Gastroesophageal sphincter (tissue), 4 donors: ENCODE results near the gene PTPRN2. TPM values are rescaled to one million over a fixed set of nuclear protein-coding genes. Genes with fewer than 3 reads are reported as not detected.

Experiments used
- ATAC-seq: fragments of 150-250 bp; one replicate; pipeline ENCODE4 v1.9.1; 2016; ENCODE audit warnings: mild to moderate bottlenecking, moderate library complexity
- H3K27ac ChIP-seq, 4 donors: fragments of 200-600 bp; sonication (generic) in 3 of 4; 1 replicate in 3 of 4; 2 replicates in 1 of 4; pipeline ENCODE4 v1.5.1; 2016 to 2019
- H3K27me3 ChIP-seq: fragments of 200-600 bp; sonication (generic); one replicate; pipeline ENCODE4 v1.5.1; 2019
- H3K36me3 ChIP-seq, 2 donors: fragments of 200-600 bp; sonication (generic); one replicate each; pipeline ENCODE4 v1.5.1; 2019; ENCODE audit warnings: control low read depth in 1 of 2
- H3K4me1 ChIP-seq, 3 donors: fragments of 200-600 bp; sonication (generic); 1 replicate in 2 of 3; 2 replicates in 1 of 3; pipeline ENCODE4 v1.5.1; 2016 to 2019; ENCODE audit warnings: control low read depth in 2 of 3
- H3K4me3 ChIP-seq, 2 donors: fragments of 200-600 bp; sonication (generic); one replicate each; pipeline ENCODE4 v1.5.1; 2019; ENCODE audit warnings: mild to moderate bottlenecking in 1 of 2, moderate library complexity in 1 of 2
- H3K9me3 ChIP-seq, 3 donors: fragments of 200-600 bp; sonication (generic); one replicate each; pipeline ENCODE4 v1.5.1; 2017 to 2019; ENCODE audit warnings: control low read depth in 2 of 3
- CTCF ChIP-seq, 4 experiments: fragments of 200-600 bp in 2 of 4; fragments of 450-650 bp in 2 of 4; sonication (generic) in 1 of 4; IDR thresholded peaks; one replicate each; pipeline ENCODE4 v1.5.1; 2017 to 2019; ENCODE audit warnings: antibody characterized with exemption in 4 of 4, mild to moderate bottlenecking in 2 of 4, moderate library complexity in 2 of 4
- EP300 ChIP-seq: sonication (generic); formaldehyde crosslinking; IDR thresholded peaks from one replicate; pipeline ENCODE4 v1.6.1; 2017; ENCODE audit warnings: antibody characterized with exemption, mild to moderate bottlenecking
- POLR2A ChIP-seq, 2 donors: fragments of 450-650 bp; IDR thresholded peaks; one replicate each; pipeline ENCODE4 v1.6.1; 2017; ENCODE audit warnings: antibody characterized with exemption in 2 of 2, mild to moderate bottlenecking in 2 of 2, moderate library complexity in 1 of 2
- POLR2AphosphoS5 ChIP-seq: sonication (generic); formaldehyde crosslinking; IDR thresholded peaks from one replicate; pipeline ENCODE4 v1.6.1; 2017; ENCODE audit warnings: antibody characterized with exemption
- WGBS, 2 donors: methylation state at CpG; one replicate each; pipeline ENCODE4 v1.1.5; 2018; ENCODE audit warnings: low coverage in 1 of 2; 5-methylcytosine and 5-hydroxymethylcytosine counted together
- total RNA-seq, 4 donors: library from RNA; depleted of rRNA; stranded (reverse); fragments of >200 nt; gene quantifications; one replicate each; pipeline ENCODE4 v1.1.0, GENCODE V29; 2016

PTPRN2 gene
- total RNA-seq, 4 donors from 2014 or later: 1.7 to 4.7 (median 3.3) TPM

- Histone ChIP-seq H3K9me3 (no peaks in the 10 kb centered on the region), H3K27ac (no peak overlapping the region), H3K27me3 (peaks cover 29% of the 10 kb centered on the region), H3K4me1 (no peaks in the 10 kb centered on the region), H3K36me3 (no peaks in the 10 kb centered on the region), H3K4me3 (no peak overlapping the region)
- TF ChIP-seq CTCF (IDR thresholded peaks at IDR 0.05) (no peak), POLR2AphosphoS5 (no peak), POLR2A (IDR thresholded peaks at IDR 0.05) (no peak), EP300 (no peak)
- ATAC-seq: no peak
- 76% methylated on average over 9 of the region's 13 CpGs; no CpG with 5 or more reads in 1 of the 2 donors for WGBS, 2 donors
Measured at GRCh38 chr7:157989589-157989988, 598.0 kb downstream of the PTPRN2 start.

GRCh38 chr7:157987906-157988305 is 599.7 kb downstream of the PTPRN2 start:
- 0 to 77% methylated on average over 1 to 3 of the region's 10 CpGs for WGBS, 2 donors
- Histone ChIP-seq H3K4me3 (no peak overlapping the region), H3K36me3 (no peaks in the 10 kb centered on the region), H3K27ac (no peak overlapping the region), H3K4me1 (no peaks in the 10 kb centered on the region), H3K27me3 (peaks cover 39% of the 10 kb centered on the region), H3K9me3 (no peaks in the 10 kb centered on the region)
- ATAC-seq: no peak
- no peak for TF ChIP-seq EP300
- TF ChIP-seq POLR2AphosphoS5: no peak
- no peak for TF ChIP-seq POLR2A (IDR thresholded peaks at IDR 0.05)
- no peak for TF ChIP-seq CTCF (IDR thresholded peaks at IDR 0.05)

GRCh38 chr7:157986051-157986450 is 601.6 kb downstream of the PTPRN2 start:
- Histone ChIP-seq H3K4me1 (no peaks in the 10 kb centered on the region), H3K27ac (no peak overlapping the region), H3K27me3 (peaks cover 50% of the 10 kb centered on the region), H3K4me3 (no peak overlapping the region), H3K36me3 (no peaks in the 10 kb centered on the region), H3K9me3 (no peaks in the 10 kb centered on the region)
- no peak for ATAC-seq
- 80 to 86% methylated on average over 1 to 9 of the region's 12 CpGs for WGBS, 2 donors
- no peak for TF ChIP-seq POLR2A (IDR thresholded peaks at IDR 0.05)

- H3K27ac ChIP-seq: no peak overlapping the region
- no peaks in the 10 kb centered on the region for H3K4me1 ChIP-seq
- ATAC-seq: no peak
- WGBS, 2 donors: 67 to 83% methylated on average over 1 to 11 of the region's 15 CpGs
- no peaks in the 10 kb centered on the region for H3K36me3 ChIP-seq
- H3K9me3 ChIP-seq: no peaks in the 10 kb centered on the region
- TF ChIP-seq EP300 (no peak), CTCF (IDR thresholded peaks at IDR 0.05) (no peak), POLR2A (IDR thresholded peaks at IDR 0.05) (no peak), POLR2AphosphoS5 (no peak)
- H3K4me3 ChIP-seq: no peak overlapping the region
- peaks cover 50% of the 10 kb centered on the region for H3K27me3 ChIP-seq
Measured at GRCh38 chr7:157985636-157986035, 602.0 kb downstream of the PTPRN2 start.

GRCh38 chr7:157984423-157985163 is 603.0 kb downstream of the PTPRN2 start:
- no peaks in the 10 kb centered on the region for H3K36me3 ChIP-seq
- no peak overlapping the region for H3K27ac ChIP-seq
- 85 to 87% methylated on average over 4 to 8 of the region's 25 CpGs for WGBS, 2 donors
- no peaks in the 10 kb centered on the region for H3K9me3 ChIP-seq
- TF ChIP-seq CTCF (IDR thresholded peaks at IDR 0.05) (no peak), POLR2A (IDR thresholded peaks at IDR 0.05) (no peak), EP300 (no peak), POLR2AphosphoS5 (no peak)
- peaks cover 43% of the 10 kb centered on the region for H3K27me3 ChIP-seq
- no peaks in the 10 kb centered on the region for H3K4me1 ChIP-seq
- no peak overlapping the region for H3K4me3 ChIP-seq
- no peak for ATAC-seq
